Left ventricle myocardium superior (tissue), 1 donor: ENCODE data around the gene KCNQ2. TPM values are rescaled to one million over a fixed set of nuclear protein-coding genes. Genes with fewer than 3 reads are reported as not detected.
A peak's percentile ranks its signal among the peaks of the same experiment; 100 is the strongest.
"Not testable (repeated sequence)": the region's sequence is repeated elsewhere in the genome, so short reads cannot be mapped to it uniquely, and the experiment has no call there.

Source experiments
- ATAC-seq: fragments of 200-7000 bp; cut with Tn5 transposase; one replicate; pipeline ENCODE4 v1.9.1; 2020; ENCODE audit warnings: mild to moderate bottlenecking, moderate library complexity
- DNase-seq: peaks from one replicate; pipeline ENCODE4 v3.0.0-alpha.2; 2020
- intact Hi-C: fragments of 100-400 bp; cut with micrococcal nuclease; formaldehyde crosslinking; loops from one replicate; pipeline ENCODE4 v1.11.0; 2022
- total RNA-seq: library from RNA; stranded (reverse); fragmentation: NEBNext Ultra II Directional; extraction: Animal tissue kit (Norgen Biotek cat#: 25700); gene quantifications from one replicate; pipeline ENCODE4 v1.2.1, GENCODE V29; 2021
- donor health status: DM: no; HTN: yes; CAD: no; lungs with severe emphysema.

KCNQ2 gene
- total RNA-seq, 1 donor from 2014 or later = 0.52 TPM

DNA sequence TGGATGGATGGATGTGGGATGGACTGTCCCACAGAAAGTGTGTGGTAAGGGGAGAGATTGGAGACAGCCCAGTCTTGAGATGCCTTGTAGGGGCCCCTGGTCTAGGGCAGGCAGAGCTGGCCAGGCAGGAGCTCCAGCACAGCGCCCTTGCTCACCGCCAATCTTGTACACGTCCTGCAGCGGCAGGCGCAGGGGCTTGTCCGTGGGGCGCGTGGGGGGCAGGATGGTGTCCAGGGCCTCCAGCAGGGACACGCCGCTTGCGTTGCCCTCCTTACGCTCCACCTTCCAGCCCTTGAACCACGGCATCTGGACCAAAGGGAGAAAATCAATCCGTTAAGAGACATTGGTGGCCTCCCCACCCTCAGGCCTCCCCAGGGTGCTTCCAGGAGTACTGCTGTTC is 20.5 kb upstream of the KCNQ2 start:
- intact Hi-C loops = no loop called here
- no peak for ATAC-seq
- DNase-seq = no peak

DNA sequence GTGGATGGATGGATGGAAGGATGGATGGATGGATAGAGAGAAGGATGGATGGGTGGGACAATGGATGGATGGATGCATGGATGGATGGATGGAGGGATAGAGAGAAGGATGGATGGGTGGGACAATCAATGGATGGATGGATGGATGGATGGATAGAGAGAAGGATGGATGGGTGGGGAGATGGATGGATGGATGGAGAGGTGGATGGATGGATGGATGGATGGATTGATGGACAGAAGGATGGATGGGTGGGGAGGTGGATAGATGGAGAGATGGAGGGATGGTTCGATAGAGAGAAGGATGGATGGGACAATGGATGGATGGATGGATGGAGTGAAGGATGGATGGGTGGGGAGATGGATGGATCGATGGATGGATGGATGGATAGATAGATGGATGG is 20.1 kb upstream of the KCNQ2 start:
- DNase-seq (no peak), ATAC-seq (no peak)
- intact Hi-C loops = no loop called here

DNA sequence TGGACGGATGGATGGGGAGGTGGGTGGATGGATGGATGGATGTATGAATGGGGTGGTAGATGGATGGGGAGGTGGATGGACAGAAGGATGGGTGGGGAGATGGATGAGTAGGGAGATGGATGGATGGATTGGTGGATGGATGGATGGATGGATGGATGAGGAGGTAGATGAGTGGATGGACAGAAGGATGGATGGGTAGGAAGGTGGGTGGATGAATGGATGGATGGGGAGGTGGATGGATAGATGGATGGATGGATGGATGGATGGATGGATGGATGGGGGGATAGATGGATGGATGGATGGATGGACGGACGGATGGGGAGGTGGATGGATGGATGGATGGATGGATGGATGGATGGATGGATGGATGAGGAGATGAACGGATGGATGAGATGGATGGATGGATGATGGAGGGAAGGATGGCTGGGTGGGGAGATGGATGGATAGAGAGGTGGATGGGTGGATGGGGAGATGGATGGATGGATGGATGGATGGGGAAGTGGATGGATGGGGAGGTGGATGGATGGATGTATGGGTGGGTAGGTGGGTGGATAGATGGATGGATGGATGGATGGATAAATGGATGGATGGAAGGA is 19.3 kb upstream of the KCNQ2 start:
- DNase-seq (no peak), ATAC-seq (no peak)
- intact Hi-C loops = no loop called here

DNA sequence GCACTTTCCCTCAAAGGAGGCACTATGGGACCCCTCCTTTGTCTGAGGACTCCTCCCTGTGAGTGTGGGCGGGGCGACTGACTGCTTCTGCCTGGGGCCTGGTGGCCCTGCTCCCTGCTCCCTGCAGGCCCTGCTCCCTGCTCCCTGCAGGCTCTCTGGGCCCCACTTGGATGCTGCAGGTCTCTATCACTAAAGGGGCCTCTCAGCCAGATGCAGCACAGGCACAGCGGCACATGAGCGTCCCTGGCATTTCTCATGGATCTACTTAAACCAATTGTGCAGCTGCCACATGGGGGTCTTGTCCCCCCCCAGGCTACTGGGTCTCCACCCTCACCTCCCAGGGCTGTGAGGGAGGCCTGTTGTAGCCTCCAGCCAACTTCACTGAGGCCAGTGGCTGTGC is 18.6 kb upstream of the KCNQ2 start:
- no peak for ATAC-seq
- intact Hi-C loops = no loop called here

DNA sequence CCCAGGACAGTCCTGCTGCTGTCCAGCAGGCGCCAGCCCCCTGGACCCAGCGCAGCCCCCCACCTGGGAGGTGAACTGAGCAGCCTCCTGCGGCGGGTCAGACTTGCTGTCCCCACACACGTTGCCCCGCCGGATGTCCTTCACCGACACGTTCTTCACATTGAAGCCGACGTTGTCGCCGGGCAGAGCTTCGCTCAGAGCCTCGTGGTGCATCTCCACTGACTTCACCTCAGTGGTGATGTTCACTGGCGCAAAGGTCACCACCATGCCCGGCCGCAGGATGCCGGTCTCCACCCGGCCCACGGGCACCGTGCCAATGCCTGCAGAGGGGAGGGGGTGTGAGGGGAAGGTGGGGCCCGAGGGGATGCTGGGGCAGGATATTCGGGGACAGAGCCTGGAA is 18.0 kb upstream of the KCNQ2 start:
- DNase-seq (no peak), ATAC-seq (peak; percentile 5)
- intact Hi-C loops = no loop called here

More for the DNA sequence above, 18.6 kb upstream of the KCNQ2 start:
- DNase-seq = no peak

DNA sequence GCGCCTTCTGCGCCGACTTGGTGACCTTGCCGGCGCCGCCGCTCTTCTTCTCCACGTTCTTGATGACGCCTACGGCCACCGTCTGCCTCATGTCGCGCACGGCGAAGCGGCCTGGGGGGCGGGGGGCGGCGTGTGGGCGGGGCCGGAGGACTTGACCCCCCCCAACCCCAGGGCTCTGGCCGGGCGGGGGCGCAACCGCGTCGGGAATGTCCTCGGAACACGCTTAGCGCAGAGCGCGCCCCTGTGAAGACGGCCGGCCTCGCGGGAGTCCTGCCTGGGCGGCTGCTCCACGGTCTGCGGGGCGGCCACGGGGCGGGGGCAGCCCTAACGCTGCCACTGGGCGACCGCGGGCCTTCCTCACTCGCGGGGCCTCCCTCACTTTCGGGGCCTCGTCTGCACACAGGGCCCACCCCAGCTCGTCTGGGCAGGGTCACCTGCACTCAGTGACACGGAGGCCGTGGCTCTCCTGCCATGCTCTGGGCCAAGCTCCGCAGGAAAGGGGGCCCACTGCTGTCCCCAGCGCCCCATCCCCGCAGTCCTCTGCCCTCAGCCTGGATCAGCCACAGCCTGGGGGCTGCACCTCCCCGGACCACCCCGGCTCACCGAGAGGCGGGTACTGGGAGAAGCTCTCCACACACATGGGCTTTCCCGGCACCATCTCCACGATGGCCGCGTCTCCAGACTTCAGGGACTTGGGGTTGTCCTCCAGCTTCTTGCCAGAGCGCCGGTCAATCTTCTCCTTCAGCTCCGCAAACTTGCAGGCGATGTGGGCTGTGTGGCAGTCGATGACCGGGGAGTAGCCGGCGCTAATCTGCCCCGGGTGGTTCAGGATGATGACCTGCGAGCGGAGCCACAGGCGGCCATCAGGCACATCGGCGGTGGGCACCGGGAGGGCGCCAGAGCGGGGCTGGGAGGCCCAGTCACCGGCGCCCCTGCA is 16.1 kb upstream of the KCNQ2 start:
- DNase-seq (no peak), ATAC-seq (no peak)
- intact Hi-C loops = no loop called here

DNA sequence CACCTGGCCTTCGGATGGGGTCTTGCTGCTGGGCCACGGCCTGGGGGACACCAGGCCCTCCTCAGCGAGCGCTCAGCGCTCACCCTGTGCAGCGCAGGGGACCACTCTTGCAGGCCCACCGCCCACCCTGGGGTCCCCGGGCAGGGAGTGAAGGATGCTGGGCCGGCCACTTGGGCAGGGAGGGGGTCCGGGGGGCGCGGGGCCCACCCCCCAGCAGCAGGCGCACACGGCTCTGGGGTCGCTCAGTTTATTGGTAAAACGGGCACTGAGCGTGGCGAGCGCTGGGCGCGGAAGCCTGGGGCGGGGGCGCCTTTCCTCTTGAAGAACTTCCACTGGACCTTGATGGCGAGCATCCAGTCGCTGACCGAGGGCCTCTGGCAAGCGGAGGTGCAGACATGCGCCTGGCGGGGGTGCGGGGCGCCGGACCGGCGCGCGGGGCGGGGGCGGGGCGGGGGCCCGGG is 15.4 kb upstream of the KCNQ2 start:
- intact Hi-C loops = no loop called here
- DNase-seq (no peak), ATAC-seq (no peak)

DNA sequence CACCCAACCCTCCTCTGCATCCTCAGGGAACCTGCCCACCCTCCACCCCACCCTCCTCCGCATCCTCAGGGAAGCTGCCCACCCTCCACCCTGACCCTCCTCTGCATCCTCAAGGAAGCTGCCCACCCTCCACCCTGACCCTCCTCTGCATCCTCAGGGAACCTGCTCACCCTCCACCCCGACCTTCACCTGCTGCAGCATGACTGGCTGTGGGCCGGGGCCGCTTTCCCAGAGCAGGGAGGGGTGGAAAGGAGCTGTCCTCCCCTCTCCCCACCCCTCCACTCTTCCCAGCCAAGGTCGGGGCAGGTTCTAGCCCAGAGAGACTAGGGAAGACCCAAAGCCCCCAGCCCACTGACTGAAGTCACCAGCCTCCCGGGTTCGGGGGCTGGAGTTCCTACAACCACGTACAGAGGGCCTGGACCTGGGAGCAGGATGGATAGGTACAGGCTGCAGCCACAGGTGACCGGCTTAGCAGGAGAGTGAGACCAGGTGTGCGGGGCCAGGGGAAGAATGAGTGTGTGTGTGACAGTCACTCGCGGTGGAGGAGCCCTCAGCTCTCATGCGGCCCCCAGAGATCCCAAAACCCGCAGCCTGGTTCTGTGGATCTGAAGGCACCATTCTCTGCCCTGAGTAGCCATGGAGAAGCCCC is 14.8 kb upstream of the KCNQ2 start:
- DNase-seq = no peak
- intact Hi-C loops = no loop called here
- ATAC-seq = no peak

DNA sequence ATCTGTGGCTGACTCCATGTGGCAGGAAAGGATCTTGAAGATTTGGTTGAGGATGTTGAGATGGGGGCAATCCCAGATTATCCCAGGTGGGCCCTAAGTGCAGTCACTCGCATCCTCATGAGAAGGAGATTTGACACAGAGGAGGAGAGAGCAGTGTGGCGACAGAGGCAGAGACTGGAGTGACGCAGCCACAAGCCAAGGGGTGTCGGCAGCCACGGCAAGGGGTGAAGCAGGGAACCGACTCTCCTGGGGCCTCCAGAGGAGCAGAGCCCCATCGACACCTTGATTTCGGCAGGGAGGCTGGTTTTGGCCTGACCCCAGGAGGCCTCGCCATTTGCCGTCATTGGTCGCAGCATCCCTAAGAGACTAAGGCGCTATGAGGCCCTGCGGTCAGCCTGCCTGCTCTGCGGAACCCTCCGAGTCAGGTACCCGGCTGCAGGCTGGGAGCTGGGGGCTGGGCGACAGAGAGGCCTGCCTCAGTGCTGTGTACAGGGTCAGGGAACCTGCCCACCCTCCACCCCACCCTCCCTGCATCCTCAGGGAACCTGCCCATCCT is 13.9 kb upstream of the KCNQ2 start:
- intact Hi-C loops = no loop called here
- no peak for DNase-seq
- peak; percentile 0 for ATAC-seq

DNA sequence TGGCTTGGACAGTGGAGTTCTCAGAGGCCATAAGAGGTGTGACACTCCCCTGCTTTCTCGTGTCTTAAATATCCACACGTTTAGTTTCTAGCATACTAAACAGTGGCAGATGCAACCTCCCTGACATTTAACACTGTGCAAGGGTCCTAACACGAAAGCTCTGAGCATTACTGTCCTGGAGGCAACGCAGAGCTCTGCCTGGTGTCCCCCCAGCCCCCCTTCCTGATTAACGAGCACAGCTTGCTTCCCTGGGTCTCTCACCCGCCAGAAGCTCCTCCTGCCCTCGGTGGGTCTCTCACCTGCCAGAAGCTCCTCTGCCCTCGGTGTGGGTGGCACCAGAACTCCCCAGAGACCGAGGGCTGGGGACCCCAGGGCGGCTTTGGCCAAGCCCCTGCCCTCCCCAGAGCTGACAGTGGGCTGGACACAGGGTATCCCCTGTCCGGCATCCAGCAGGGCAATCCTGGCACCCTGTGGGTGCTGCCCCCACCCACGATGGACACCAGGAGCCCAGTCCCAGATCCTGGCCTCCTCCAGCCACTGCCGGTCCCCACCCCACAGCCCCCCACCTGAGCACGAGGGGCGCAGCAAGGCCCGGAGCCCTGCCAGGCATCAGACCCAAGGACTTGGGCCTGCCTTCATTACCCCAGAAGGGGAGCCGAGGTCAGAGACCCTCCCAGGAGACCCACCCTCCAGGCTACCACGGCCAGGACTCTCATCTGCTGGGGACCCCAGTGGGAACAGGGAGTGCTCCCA is 12.4 kb upstream of the KCNQ2 start:
- DNase-seq (no peak), ATAC-seq (peak; percentile 0)
- intact Hi-C loops = no loop called here

DNA sequence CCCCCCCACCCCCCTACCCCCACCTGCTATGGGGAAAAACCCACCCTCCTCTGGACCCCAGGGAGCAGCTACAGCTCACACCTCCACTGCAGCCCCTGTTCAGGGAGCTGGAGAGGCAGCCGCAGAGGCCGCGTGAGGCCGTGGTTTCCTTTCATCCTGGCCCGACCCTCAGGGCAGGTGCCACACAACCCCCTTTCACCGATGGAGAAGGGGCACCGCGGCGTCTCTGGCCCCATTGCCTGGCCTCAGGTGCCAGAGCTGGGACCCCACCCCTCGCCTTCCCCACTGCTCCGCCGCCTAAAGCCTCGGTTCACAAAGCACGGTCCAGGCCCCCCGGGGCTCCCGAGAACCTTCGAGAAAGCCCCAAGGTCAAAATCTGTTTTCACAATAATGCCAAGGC is 11.8 kb upstream of the KCNQ2 start:
- DNase-seq = no peak
- ATAC-seq = no peak
- intact Hi-C loops = no loop called here

DNA sequence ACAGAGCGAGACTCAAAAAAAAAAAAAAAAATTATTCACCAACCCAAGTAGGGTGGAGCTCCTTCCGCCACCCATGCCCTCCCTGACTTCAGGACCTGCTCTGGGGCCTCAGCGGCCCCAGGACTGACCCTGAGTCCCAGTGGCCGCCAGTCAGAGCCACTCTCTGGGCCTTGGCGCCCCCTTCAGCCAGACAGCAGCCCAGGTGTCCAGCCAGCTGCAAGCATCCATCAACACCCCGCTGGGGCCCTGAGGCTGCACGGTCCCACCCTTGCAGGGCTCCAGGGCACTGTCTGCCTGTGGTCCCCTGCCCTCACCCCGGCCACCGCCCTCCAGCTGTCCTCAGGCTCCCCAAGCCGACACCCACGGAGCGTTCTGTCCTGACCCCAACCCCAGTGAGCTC is 11.4 kb upstream of the KCNQ2 start:
- intact Hi-C loops = no loop called here
- DNase-seq = no peak
- peak; percentile 7 for ATAC-seq

DNA sequence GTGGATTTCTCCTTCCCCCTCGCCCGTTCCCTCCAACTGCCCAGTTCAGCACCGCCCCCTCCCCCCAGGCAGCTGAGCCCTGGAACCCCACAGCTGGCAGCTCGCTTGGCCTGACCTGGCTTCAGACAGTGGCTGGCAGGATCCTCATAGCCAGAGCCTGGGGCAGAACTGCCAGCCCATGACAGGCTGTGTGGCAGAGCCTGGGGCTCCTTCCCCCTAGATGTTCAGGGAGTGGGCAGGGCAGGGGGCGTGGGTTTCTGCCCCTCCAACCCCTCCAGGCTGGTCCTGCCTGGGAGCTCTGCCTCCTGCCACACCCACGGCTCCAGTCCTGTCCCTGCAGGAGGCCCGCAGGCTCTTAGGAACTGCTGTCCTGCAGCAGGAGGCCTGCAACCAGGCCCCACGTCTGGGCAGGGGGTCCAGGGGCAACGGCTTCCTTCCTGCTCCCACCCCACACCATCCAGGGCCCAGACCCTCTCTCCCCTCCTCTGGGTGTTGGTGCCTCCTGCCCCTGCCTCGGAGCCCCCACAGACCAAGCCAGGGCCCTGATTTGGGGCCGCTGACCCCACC is 9.6 kb upstream of the KCNQ2 start:
- ATAC-seq (no peak), DNase-seq (no peak)
- intact Hi-C loops = no loop called here

DNA sequence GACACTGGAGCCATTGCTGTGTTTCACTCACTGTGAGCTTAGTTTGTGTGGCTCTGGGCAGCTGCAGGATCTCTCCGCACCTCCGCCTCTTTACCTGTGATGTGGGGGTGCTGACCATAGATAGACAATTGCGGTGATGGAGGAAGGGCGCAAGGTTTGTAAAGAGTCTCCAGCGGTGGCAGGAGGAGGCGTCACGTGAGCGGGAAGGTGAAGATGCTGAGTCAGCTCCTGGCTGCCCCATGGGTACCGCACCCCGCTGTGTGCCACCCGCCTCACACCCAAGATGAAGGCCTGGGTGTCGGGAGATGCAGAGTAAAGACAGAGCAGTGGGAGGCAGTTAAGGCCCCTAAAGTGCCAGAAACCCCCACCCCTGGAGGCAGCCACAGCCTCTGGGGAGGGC is 9.0 kb upstream of the KCNQ2 start:
- DNase-seq (no peak), ATAC-seq (no peak)
- intact Hi-C loops = no loop called here

DNA sequence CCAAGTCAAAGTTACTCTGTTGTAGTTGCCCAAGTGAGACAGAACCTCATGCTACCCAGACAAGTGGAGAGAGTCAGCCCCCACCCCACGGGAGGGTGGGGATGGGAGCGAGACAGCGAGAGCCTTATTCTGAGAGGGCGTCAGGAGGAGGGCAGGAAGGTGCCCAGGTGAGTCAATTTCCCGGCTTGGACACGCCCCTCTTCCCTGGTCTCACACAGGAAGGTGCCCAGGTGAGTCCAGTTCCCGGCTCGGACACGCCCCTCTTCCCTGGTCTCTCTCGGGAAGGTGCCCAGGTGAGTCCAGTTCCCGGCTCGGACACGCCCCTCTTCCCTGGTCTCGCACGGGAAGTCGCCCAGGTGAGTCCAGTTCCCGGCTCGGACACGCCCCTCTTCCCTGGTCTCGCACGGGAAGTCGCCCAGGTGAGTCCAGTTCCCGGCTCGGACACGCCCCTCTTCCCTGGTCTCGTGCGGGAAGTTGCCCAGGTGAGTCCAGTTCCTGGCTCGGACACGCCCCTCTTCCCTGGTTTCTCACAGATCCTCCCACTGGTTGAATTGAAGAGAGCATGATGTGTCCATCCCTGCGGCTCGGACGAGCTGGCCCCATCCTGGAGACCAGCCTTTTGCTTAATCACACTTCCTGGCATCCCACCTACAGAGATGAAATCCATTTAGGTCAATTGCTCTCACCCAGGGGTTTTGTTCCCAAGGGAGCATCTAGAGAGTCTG is 7.4 kb upstream of the KCNQ2 start:
- DNase-seq, intact Hi-C loops, ATAC-seq: not testable (repeated sequence)

DNA sequence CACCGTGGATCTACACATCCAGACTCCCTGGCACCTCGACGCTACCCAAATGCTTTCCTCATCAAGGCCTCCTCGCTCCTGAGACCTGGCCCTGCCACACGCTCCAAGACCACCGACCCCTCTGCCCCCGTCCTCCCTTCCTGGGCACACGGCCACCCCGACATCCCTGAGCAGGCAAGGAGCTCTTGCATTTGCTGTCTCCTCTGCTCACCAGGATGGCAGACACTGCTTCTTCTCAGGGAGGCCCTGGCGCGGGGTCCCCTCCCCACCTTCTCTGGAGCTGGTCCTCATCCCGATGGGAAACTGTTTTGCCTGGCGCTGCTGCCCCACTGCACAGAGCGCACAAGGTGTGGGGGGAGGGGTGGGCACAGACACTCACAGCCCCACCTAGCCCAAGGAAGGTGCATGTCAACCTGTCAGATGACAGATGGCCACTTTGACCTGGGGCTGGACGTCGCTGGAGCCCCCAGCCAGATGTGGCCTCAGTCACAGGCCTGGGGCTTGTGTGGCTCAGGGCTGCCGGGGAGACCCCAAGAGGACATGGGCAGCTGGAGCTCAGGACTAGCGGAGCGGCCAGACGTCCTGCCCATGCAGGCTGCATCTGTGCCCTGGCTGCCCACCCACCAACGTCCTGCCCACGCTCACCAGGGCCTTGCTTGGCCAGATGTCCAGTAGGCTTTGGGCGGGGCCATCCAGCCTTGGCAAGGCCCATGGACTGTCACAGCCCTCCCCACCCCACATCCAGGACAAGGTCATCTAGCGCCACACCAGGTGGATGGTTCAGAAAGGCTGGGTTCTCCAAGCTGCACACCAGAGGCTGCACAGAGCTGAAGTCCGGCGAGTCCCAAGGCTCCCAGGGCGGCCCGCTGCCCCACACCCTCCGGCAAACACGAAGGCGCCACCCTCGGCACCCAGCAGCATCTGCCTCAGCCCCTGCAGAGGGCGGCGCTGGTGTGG is 6.2 kb upstream of the KCNQ2 start:
- intact Hi-C loops = no loop called here
- DNase-seq (no peak), ATAC-seq (no peak)

DNA sequence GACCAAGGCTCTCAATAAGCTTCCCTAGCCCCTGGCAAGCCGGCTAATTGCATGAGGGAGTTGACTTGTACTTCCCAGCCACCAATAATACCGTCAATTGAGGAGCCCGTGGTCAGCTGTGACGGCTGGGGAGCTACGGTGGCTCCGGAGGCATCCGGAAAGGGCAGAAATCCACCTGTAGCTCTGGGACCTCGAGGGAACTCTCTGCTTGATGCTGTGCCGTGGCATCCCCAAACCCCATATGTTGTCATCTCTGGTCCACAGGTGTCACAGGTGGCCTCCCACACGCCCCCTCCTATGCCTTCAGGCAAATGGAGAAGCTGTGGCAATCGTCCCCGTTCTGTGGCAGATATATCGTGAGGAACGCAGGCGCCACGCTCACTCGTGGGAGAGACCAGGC is 5.5 kb upstream of the KCNQ2 start:
- ATAC-seq (no peak), DNase-seq (no peak)
- intact Hi-C loops = no loop called here
